ENCODE data around the gene TUBD1.

TUBD1 gene

GRCh38 chr17:59814685-59815084 lies 78.1 kb downstream of the TUBD1 start:
- H3K4me3 ChIP-seq (ENCODE audit: low read depth, low read length), result no peak overlapping the region
- TF ChIP-seq, protein P1, sequence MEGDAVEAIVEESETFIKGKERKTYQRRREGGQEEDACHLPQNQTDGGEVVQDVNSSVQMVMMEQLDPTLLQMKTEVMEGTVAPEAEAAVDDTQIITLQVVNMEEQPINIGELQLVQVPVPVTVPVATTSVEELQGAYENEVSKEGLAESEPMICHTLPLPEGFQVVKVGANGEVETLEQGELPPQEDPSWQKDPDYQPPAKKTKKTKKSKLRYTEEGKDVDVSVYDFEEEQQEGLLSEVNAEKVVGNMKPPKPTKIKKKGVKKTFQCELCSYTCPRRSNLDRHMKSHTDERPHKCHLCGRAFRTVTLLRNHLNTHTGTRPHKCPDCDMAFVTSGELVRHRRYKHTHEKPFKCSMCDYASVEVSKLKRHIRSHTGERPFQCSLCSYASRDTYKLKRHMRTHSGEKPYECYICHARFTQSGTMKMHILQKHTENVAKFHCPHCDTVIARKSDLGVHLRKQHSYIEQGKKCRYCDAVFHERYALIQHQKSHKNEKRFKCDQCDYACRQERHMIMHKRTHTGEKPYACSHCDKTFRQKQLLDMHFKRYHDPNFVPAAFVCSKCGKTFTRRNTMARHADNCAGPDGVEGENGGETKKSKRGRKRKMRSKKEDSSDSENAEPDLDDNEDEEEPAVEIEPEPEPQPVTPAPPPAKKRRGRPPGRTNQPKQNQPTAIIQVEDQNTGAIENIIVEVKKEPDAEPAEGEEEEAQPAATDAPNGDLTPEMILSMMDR (IDR thresholded peaks at IDR 0.05; ENCODE audit: low read depth, low read length), result no peak

GRCh38 chr17:59814276-59814675 lies 78.5 kb downstream of the TUBD1 start:
- H3K4me3 ChIP-seq (ENCODE audit: low read depth, low read length), result no peak overlapping the region
- TF ChIP-seq, protein P1 (IDR thresholded peaks at IDR 0.05; ENCODE audit: low read depth, low read length), result no peak

- TF ChIP-seq, protein P1 (IDR thresholded peaks at IDR 0.05; ENCODE audit: low read depth, low read length), result no peak
- no peak overlapping the region for H3K4me3 ChIP-seq (ENCODE audit: low read depth, low read length)
Measured at GRCh38 chr17:59812139-59812538, 80.6 kb downstream of the TUBD1 start.

DNA sequence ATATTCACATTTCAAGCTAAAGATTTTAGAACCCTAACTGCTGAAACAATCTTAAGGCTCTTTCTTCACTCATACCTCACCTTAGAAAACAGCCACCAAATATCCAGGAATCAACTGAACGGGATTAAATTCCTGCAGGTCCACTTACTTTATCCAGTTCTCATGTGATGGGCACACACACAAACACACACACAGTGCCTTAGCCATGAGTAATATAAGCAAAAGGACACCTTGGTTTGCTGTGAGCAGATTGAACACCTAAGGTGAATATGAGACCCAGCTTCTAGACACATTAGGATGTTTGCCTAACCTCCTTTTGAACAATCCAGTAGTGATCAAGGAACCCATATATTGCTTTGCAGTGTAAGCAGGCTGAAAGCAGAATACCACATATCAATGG lies 81.5 kb downstream of the TUBD1 start:
- H3K4me3 ChIP-seq (ENCODE audit: low read depth, low read length), result no peak overlapping the region
- TF ChIP-seq, protein P1 (IDR thresholded peaks at IDR 0.05; ENCODE audit: low read depth, low read length), result no peak

GRCh38 chr17:59810894-59811153 lies 81.9 kb downstream of the TUBD1 start:
- TF ChIP-seq, protein P1 (IDR thresholded peaks at IDR 0.05; ENCODE audit: low read depth, low read length), result no peak
- no peak overlapping the region for H3K4me3 ChIP-seq (ENCODE audit: low read depth, low read length)
